Measurements from ENCODE around the gene PM20D1. TPM values are rescaled to one million over a fixed set of nuclear protein-coding genes. Genes with fewer than 3 reads are reported as not detected.

PM20D1 gene
- total RNA-seq, result not detected in 2 replicates

GRCh38 chr1:205849619-205850355 lies at the start of gene PM20D1:
Gene PM20D1, minus strand, starts transcription at chr1:205850132. Its CDS starts 60 bp downstream, at chr1:205850072.

DNA sequence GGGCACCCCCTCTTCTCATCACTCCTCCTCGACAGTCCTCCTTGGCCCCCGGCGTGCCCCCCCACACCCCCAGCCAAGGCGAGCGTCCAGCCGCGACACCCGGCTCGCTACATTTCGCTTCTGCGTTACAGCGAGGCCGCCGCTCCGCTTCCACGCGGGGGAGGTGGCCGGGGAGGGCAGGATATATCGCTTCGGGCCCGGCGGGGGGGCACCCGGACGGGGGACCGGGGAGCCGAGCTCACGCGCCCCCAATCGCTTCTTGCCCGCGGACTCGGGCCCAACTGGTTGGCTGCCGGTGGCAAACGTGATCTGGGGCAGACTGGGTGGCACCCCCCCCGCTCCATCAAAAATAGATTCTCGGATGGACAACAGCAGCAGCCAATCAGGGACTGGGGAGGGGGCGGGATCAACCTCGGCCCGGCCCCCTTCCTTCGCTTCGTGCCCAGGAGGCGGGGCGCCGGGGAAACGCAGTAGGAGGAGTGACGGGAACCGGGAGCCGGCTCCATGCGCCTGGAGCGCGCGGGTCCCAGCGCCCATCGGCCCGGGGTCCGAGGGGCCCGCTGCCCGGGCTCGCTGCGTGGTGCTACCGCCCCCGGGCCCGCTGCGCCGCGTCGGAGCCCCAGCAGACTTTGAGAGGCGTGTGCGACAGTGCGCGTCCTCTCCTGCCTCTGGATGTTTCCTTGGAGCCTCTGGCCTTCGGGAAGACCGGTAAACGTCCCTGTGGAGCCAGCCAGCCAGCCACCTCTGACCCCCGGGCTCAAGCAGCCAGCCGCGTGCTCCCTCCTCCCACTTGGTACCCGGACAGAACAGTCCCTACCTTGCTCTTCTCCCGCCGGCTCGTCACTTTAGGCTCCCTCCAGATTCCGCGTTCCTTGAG lies 36.8 kb downstream of the PM20D1 start, which contains the start of gene SLC41A1:
Gene SLC41A1 (minus strand): TSS at position 321 of the 877 bp plus-strand sequence. CDS start 2,757 bp downstream, outside the sequence.

Other genes starting within 250 kb of the PM20D1 start
- gene ELK4, start 218.1 kb downstream of the PM20D1 start, total RNA-seq, result 20.5 and 24.7 TPM in 2 replicates
- 6.7 and 8.5 TPM in 2 replicates for gene SLC45A3, start 169.6 kb downstream of the PM20D1 start, total RNA-seq
- gene NUCKS1, start 100.0 kb downstream of the PM20D1 start, total RNA-seq, result 86.6 and 119 TPM in 2 replicates
- gene RAB29, start 74.7 kb downstream of the PM20D1 start, total RNA-seq, result 17.6 and 19.7 TPM in 2 replicates
- gene SLC41A1, start 36.9 kb downstream of the PM20D1 start, total RNA-seq, result 7.1 and 15.3 TPM in 2 replicates
- under 0.01 TPM in 2 replicates for gene SLC26A9, start 93.3 kb upstream of the PM20D1 start, total RNA-seq
- gene RAB7B, start 153.3 kb upstream of the PM20D1 start, total RNA-seq, result 0.09 and 0.47 TPM in 2 replicates
- 0.27 TPM in 1 of 2 replicates, not detected in the other for gene CTSE, start 173.8 kb upstream of the PM20D1 start, total RNA-seq
- not detected in 2 replicates for gene RHEX, start 203.0 kb upstream of the PM20D1 start, total RNA-seq

Data from endothelial cell of coronary artery (primary cell).